ENCODE data around the gene CYTH2. TPM values are rescaled to one million over a fixed set of nuclear protein-coding genes. Genes with fewer than 3 reads are reported as not detected.

The CYTH2 gene
- total and polyA plus RNA-seq, 9 of the 15 experiments (the other 6 are each of a cell fraction or from before 2014, with no cell fraction given), result 1.8 to 45.2 (median 23.8) TPM

GRCh38 chr19:48468772-48469288 lies 339 bp upstream of the CYTH2 start (continued):
- TF ChIP-seq ESRRA (IDR thresholded peaks at IDR 0.05; ENCODE audit: borderline replicate concordance, low read depth), result peak; percentile 96; the same call in 1 of the 2 replicates
- TF ChIP-seq ZBTB2 (IDR thresholded peaks at IDR 0.05), result peak; percentile 67; the same call in 1 of the 2 replicates
- TF ChIP-seq HDGF (IDR thresholded peaks at IDR 0.05), result no peak; the same call in 1 of the 2 replicates
- TF ChIP-seq RBM25 (IDR thresholded peaks at IDR 0.05; ENCODE audit: low read depth, low read length, severe bottlenecking), result peak; percentile 77
- TF ChIP-seq ZNF395 (CRISPR knock-in tag; IDR thresholded peaks at IDR 0.05), result no peak
- TF ChIP-seq FOXK1 (CRISPR knock-in tag; IDR thresholded peaks at IDR 0.05; ENCODE audit: borderline replicate concordance), result 0 out of 2 replicates have a peak, but pooled peaks have one; percentile 12
- peak in 1 of 2 experiments; percentile 90; a peak in 2 of 4 replicates for TF ChIP-seq MLLT1 (IDR thresholded peaks at IDR 0.05)
- TF ChIP-seq U2AF2 (optimal IDR thresholded peaks at IDR 0.05; ENCODE audit: low read depth, low read length), result no peak
- TF ChIP-seq ARID3A (IDR thresholded peaks at IDR 0.05; ENCODE audit: borderline replicate concordance, low read depth, low read length), result peak; percentile 96
- TF ChIP-seq FOS (IDR thresholded peaks at IDR 0.05; ENCODE audit: extremely low read depth, insufficient read length), result peak; percentile 96
- peak; percentile 23; the same call in 1 of the 2 replicates for TF ChIP-seq MAX (CRISPR knock-in tag; IDR thresholded peaks at IDR 0.05)
- TF ChIP-seq ASH1L (IDR thresholded peaks at IDR 0.05; ENCODE audit: borderline replicate concordance, low read depth, partially characterized antibody), result peak; percentile 95
- peak; percentile 100 for TF ChIP-seq PKNOX1 (IDR thresholded peaks at IDR 0.05)
- TF ChIP-seq HDAC6 (IDR thresholded peaks at IDR 0.05; ENCODE audit: low read depth, low read length), result 0 out of 2 replicates have a peak, but pooled peaks have one; percentile 82
- TF ChIP-seq FOXJ2 (tag; IDR thresholded peaks at IDR 0.05), result peak; percentile 97
- TF ChIP-seq MEIS2 (IDR thresholded peaks at IDR 0.05; ENCODE audit: partially characterized antibody), result peak; percentile 87
- TF ChIP-seq NR2C1 (IDR thresholded peaks at IDR 0.05), result no peak
- no peak for TF ChIP-seq NR2C1 (tag; IDR thresholded peaks at IDR 0.05)
- no peak for TF ChIP-seq NR2C2 (CRISPR knock-in tag; IDR thresholded peaks at IDR 0.05)
- TF ChIP-seq NR2C2 (tag; IDR thresholded peaks at IDR 0.05), result peak; percentile 27; the same call in 1 of the 2 replicates
- no peak for TF ChIP-seq TCFL5 (CRISPR knock-in tag; conservative IDR thresholded peaks at IDR 0.05)
- peak; percentile 98 for TF ChIP-seq SP1 (CRISPR knock-in tag; IDR thresholded peaks at IDR 0.05)

All from K562 (cell line).